Omental fat pad (tissue), 4 donors: ENCODE data around the gene MTMR12. TPM values are rescaled to one million over a fixed set of nuclear protein-coding genes. Genes with fewer than 3 reads are reported as not detected.
"Not testable (repeated sequence)": the region's sequence is repeated elsewhere in the genome, so short reads cannot be mapped to it uniquely, and the experiment has no call there.

Experiments
- ATAC-seq: fragments of 150-250 bp; one replicate; pipeline ENCODE4 v1.9.1; 2016; ENCODE audit warnings: mild to moderate bottlenecking, moderate library complexity; ENCODE audit not compliant: low FRiP score
- DNase-seq: peaks from one replicate; pipeline ENCODE4 v3.0.0-alpha.2; 2019; ENCODE audit warnings: low spot score
- total RNA-seq, 4 donors: library from RNA; depleted of rRNA; stranded (reverse); fragments of >200 nt; gene quantifications; one replicate each; pipeline ENCODE4 v1.1.0, GENCODE V29; 2016
- TF ChIP-seq, protein P1 (sequence below), 3 donors: fragments of 450-650 bp; IDR thresholded peaks; one replicate each; pipeline ENCODE4 v1.5.1; 2016 to 2017; ENCODE audit warnings: antibody characterized with exemption in 3 of 3, mild to moderate bottlenecking in 3 of 3, moderate library complexity in 2 of 3

MTMR12 gene
- total RNA-seq, 4 donors from 2014 or later: 34.2 to 79.5 (median 57.4) TPM

DNA sequence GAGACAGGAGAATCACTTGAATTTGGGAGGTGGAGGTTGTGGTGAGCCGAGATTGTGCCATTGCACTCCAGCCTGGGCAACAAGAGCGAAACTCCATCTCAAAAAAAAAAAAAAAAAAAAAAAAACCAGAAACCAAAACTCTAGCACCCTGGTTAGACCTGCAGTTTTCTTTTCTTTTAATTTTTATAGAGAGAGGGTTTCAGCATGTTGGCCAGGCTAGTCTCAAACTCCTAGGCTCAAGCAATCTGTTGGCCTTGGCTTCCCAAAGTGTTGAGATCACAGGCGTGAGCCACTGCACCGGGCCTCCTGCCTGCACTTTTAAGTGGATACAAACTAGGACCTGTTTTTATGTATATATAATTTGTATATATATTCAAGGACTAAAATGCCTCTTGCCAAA, 12.9 kb upstream of the MTMR12 start:
- no peak for DNase-seq
- TF ChIP-seq, protein P1, sequence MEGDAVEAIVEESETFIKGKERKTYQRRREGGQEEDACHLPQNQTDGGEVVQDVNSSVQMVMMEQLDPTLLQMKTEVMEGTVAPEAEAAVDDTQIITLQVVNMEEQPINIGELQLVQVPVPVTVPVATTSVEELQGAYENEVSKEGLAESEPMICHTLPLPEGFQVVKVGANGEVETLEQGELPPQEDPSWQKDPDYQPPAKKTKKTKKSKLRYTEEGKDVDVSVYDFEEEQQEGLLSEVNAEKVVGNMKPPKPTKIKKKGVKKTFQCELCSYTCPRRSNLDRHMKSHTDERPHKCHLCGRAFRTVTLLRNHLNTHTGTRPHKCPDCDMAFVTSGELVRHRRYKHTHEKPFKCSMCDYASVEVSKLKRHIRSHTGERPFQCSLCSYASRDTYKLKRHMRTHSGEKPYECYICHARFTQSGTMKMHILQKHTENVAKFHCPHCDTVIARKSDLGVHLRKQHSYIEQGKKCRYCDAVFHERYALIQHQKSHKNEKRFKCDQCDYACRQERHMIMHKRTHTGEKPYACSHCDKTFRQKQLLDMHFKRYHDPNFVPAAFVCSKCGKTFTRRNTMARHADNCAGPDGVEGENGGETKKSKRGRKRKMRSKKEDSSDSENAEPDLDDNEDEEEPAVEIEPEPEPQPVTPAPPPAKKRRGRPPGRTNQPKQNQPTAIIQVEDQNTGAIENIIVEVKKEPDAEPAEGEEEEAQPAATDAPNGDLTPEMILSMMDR (IDR thresholded peaks at IDR 0.05): no peak
- ATAC-seq: no peak

- no peak for ATAC-seq
- TF ChIP-seq, protein P1 (IDR thresholded peaks at IDR 0.05): no peak
- DNase-seq: no peak
These were observed 12.3 kb upstream of the MTMR12 start for GRCh38 chr5:32325062-32325461.

DNA sequence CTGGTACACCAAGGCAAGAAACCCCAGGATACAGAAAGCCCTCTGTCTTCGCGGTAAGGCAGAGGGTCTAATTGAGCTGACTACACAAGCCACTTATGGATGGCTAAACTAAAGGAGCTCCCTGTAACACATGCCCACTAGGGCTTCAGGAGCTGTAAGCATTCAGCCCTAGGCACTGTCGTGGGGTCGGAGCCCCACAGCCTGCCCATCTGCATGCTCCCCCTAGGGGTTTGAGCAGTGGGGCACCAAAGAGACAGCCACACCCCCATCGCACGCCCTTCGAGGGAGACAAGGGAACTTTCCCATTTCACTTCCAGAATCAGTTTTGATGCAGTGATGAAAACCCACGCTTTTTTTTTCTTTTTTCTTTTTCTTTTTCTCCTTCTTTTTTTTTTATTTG, 11.0 kb upstream of the MTMR12 start:
- TF ChIP-seq, protein P1 (IDR thresholded peaks at IDR 0.05): no peak
- ATAC-seq: no peak
- DNase-seq: no peak

DNA sequence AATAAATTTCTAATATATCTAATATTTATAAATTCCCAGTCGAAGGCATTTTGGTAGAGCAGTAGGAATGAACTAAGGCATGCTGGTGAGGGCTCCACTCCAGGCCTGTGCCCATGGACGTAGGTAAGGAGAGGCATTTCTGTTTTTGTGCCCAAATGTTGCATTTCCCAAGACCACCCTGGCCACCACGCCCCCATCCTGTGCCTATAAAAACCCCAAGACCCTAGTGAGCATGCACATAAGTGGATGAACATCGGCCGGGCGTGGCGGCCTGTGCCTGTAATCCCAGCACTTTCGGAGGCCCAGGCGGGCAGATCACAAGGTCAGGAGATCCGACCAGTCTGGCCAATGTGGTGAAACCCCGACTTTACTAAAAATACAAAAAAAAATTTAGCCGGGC, 10.1 kb upstream of the MTMR12 start:
- no peak for DNase-seq
- TF ChIP-seq, protein P1 (IDR thresholded peaks at IDR 0.05): no peak
- ATAC-seq: no peak

- DNase-seq, ATAC-seq: not testable (repeated sequence)
These were observed 9.0 kb upstream of the MTMR12 start for GRCh38 chr5:32321787-32322186.

GRCh38 chr5:32320576-32320975, 7.8 kb upstream of the MTMR12 start:
- no peak for ATAC-seq
- TF ChIP-seq, protein P1 (IDR thresholded peaks at IDR 0.05): no peak
- no peak for DNase-seq

DNA sequence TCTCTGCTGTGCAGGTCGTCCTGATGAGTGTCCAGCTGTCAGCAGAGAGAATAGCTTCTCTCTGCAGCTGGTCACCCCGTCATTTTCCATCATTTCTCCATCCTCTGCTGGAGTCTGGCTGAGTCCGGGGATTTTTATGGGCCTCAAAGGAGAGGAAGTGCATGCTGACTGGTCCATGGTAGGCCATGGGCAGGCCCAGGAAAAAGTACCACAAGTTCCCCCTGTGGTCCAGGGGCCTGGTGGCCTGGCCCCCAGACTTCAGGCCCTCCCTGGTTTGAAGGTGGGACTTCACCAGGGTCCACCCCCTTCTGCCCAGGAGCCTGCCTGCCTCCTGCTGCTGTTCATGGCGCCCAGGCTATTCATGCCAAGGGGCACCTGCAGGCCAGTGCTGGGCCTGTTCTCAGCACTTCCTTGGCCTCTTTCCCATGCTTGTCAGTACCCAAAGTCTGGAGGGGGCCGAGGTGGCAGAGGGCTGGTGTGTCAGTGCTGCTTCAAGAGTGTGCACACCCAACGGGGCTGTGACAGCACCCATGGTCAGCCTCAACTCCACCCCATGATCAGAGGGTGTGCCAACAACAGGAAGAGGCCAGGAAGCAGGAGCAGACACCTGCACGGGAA, 7.3 kb upstream of the MTMR12 start:
- TF ChIP-seq, protein P1 (IDR thresholded peaks at IDR 0.05): no peak
- ATAC-seq (no peak), DNase-seq (no peak)
